Esophagus muscularis mucosa (tissue), 4 donors: ENCODE results near the gene MPO. TPM values are rescaled to one million over a fixed set of nuclear protein-coding genes. Genes with fewer than 3 reads are reported as not detected.

Experiments
- DNase-seq: peaks from one replicate; pipeline ENCODE4 v3.0.0-alpha.2; 2017; ENCODE audit errors: extremely low spot score
- H3K27ac ChIP-seq, 4 donors: fragments of 200-600 bp; sonication (generic); replicated peaks in 1 of 4; 1 replicate in 3 of 4; 2 replicates in 1 of 4; pipeline ENCODE4 v1.5.1; 2016 to 2019; ENCODE audit warnings: mild to moderate bottlenecking in 1 of 4
- H3K27me3 ChIP-seq, 4 donors: fragments of 200-600 bp; sonication (generic); one replicate each; pipeline versions ENCODE4 v1.5.1 to v1.6.0; 2016 to 2019
- H3K36me3 ChIP-seq, 4 donors: fragments of 200-600 bp; sonication (generic); one replicate each; pipeline ENCODE4 v1.5.1; 2016 to 2019
- H3K4me1 ChIP-seq, 4 donors: fragments of 200-600 bp; sonication (generic); one replicate each; pipeline ENCODE4 v1.5.1; 2016 to 2019
- H3K4me3 ChIP-seq, 4 donors: fragments of 200-600 bp; sonication (generic); 1 replicate in 2 of 4; 2 replicates in 2 of 4; pipeline ENCODE4 v1.5.1; 2016 to 2019; ENCODE audit warnings: mild to moderate bottlenecking in 4 of 4, moderate library complexity in 1 of 4
- H3K9me3 ChIP-seq, 4 donors: fragments of 200-600 bp; sonication (generic); 1 replicate in 3 of 4; 2 replicates in 1 of 4; pipeline ENCODE4 v1.5.1; 2016 to 2019
- CTCF ChIP-seq, 3 experiments: fragments of 200-600 bp in 2 of 3; fragments of 450-650 bp in 1 of 3; sonication (generic) in 2 of 3; IDR thresholded peaks; one replicate each; pipeline ENCODE4 v1.5.1; 2017 to 2019; ENCODE audit warnings: antibody characterized with exemption in 3 of 3, mild to moderate bottlenecking in 2 of 3, moderate library complexity in 1 of 3
- EP300 ChIP-seq: sonication (generic); formaldehyde crosslinking; IDR thresholded peaks from one replicate; pipeline ENCODE4 v1.6.1; 2017; ENCODE audit warnings: antibody characterized with exemption
- POLR2A ChIP-seq: fragments of 450-650 bp; IDR thresholded peaks from one replicate; pipeline ENCODE4 v1.6.1; 2017; ENCODE audit warnings: antibody characterized with exemption, moderate library complexity, mild to moderate bottlenecking, low read depth
- POLR2AphosphoS5 ChIP-seq, 2 donors: sonication (generic); formaldehyde crosslinking; IDR thresholded peaks; one replicate each; pipeline ENCODE4 v1.6.1; 2017; ENCODE audit warnings: antibody characterized with exemption in 2 of 2
- WGBS: methylation state at CpG from one replicate; pipeline ENCODE4 v1.1.5; 2018; 5-methylcytosine and 5-hydroxymethylcytosine counted together
- intact Hi-C: fragments of 100-400 bp; cut with DNase I; formaldehyde crosslinking; loops from one replicate; pipeline ENCODE4 v1.15.1; 2023
- total RNA-seq, 4 donors: library from RNA; depleted of rRNA; stranded (reverse); fragments of >200 nt; gene quantifications; one replicate each; pipeline versions ENCODE4 v1.1.0 to v1.2.1, GENCODE V29; 2016

Gene MPO
- total RNA-seq, 4 donors from 2014 or later, result 0.23 to 0.66 TPM; not detected in 2

GRCh38 chr17:58324409-58325288 lies 43.9 kb upstream of the MPO start:
- intact Hi-C loops, result no loop called here
- TF ChIP-seq POLR2AphosphoS5 (IDR thresholded peaks at IDR 0.05) (peak; percentile 25 to 37), CTCF (IDR thresholded peaks at IDR 0.05) (peak in 1 of 3 experiments; percentile 6), EP300 (no peak), POLR2A (no peak)
- H3K36me3 ChIP-seq, result peaks cover 0 to 24% (median 0%) of the 10 kb centered on the region in 4 donors
- H3K4me1 ChIP-seq, result peaks cover 9 to 55% (median 34%) of the 10 kb centered on the region in 4 donors
- peak overlapping the region; percentile 70 to 80 (median 75) for H3K27ac ChIP-seq
- H3K4me3 ChIP-seq, result peak overlapping the region; percentile 68 to 81 (median 76)
- 10% methylated on average over 21 of the region's 66 CpGs for WGBS
- H3K27me3 ChIP-seq, result peaks cover 0 to 5% (median 0%) of the 10 kb centered on the region in 4 donors
- no peaks in the 10 kb centered on the region for H3K9me3 ChIP-seq
- no peak for DNase-seq

GRCh38 chr17:58324056-58324408 lies 43.3 kb upstream of the MPO start:
- intact Hi-C loops, result no loop called here
- Histone ChIP-seq H3K36me3 (peaks cover 0 to 24% (median 3%) of the 10 kb centered on the region in 4 donors), H3K9me3 (no peaks in the 10 kb centered on the region), H3K4me1 (peaks cover 9 to 49% (median 34%) of the 10 kb centered on the region in 4 donors), H3K27ac (peak overlapping the region; percentile 70 to 80 (median 75)), H3K4me3 (peak overlapping the region; percentile 68 to 81 (median 76)), H3K27me3 (peaks cover 0 to 5% (median 0%) of the 10 kb centered on the region in 4 donors)
- DNase-seq, result no peak
- no peak for TF ChIP-seq EP300
- no peak for TF ChIP-seq POLR2AphosphoS5 (IDR thresholded peaks at IDR 0.05)
- TF ChIP-seq CTCF (IDR thresholded peaks at IDR 0.05), result no peak
- TF ChIP-seq POLR2A, result no peak
- 46% methylated on average over 3 of the region's 13 CpGs for WGBS

GRCh38 chr17:58323366-58324055 lies 42.8 kb upstream of the MPO start:
- DNase-seq, result no peak
- peaks cover 0 to 24% (median 6%) of the 10 kb centered on the region in 4 donors for H3K36me3 ChIP-seq
- intact Hi-C loops, result no loop called here
- H3K9me3 ChIP-seq, result no peaks in the 10 kb centered on the region
- H3K4me3 ChIP-seq, result peak overlapping the region; percentile 68 to 81 (median 76)
- no peak for TF ChIP-seq POLR2A
- no peak for TF ChIP-seq CTCF (IDR thresholded peaks at IDR 0.05)
- TF ChIP-seq EP300, result no peak
- TF ChIP-seq POLR2AphosphoS5 (IDR thresholded peaks at IDR 0.05), result no peak
- WGBS, result 67% methylated on average over 8 of the region's 8 CpGs
- H3K27ac ChIP-seq, result peak overlapping the region; percentile 70 to 80 (median 75)
- peaks cover 0 to 5% (median 0%) of the 10 kb centered on the region in 4 donors for H3K27me3 ChIP-seq
- peaks cover 9 to 46% (median 29%) of the 10 kb centered on the region in 4 donors for H3K4me1 ChIP-seq

- peaks cover 0 to 5% (median 0%) of the 10 kb centered on the region in 4 donors for H3K27me3 ChIP-seq
- no peak overlapping the region for H3K27ac ChIP-seq
- H3K9me3 ChIP-seq, result no peaks in the 10 kb centered on the region
- TF ChIP-seq POLR2A (no peak), CTCF (IDR thresholded peaks at IDR 0.05) (no peak), POLR2AphosphoS5 (IDR thresholded peaks at IDR 0.05) (no peak), EP300 (no peak)
- intact Hi-C loops, result no loop called here
- no peak overlapping the region for H3K4me3 ChIP-seq
- DNase-seq, result no peak
- H3K36me3 ChIP-seq, result peaks cover 0 to 27% (median 6%) of the 10 kb centered on the region in 4 donors
- WGBS, result 96% methylated on average over 4 of the region's 9 CpGs
- peaks cover 9 to 38% (median 24%) of the 10 kb centered on the region in 4 donors for H3K4me1 ChIP-seq
Measured at GRCh38 chr17:58322581-58323185, 41.9 kb upstream of the MPO start.
